Measurements from ENCODE around the gene WDR76. TPM values are rescaled to one million over a fixed set of nuclear protein-coding genes. Genes with fewer than 3 reads are reported as not detected.
A peak's percentile ranks its signal among the peaks of the same experiment; 100 is the strongest.
"Not testable (repeated sequence)": the region's sequence is repeated elsewhere in the genome, so short reads cannot be mapped to it uniquely, and the experiment has no call there.

The WDR76 gene
- total and polyA plus RNA-seq, 12 donors = 0.74 to 8.2 (median 2.0) TPM

GRCh38 chr15:43859546-43859945 is 32.7 kb downstream of the WDR76 start:
- WGBS, 4 donors = 75 to 86% (median 84%) methylated on average over 4 of the region's 4 CpGs
- intact Hi-C loops (cut with DNase I) = no loop called here
- Histone ChIP-seq H3K27me3 (no peaks in the 10 kb centered on the region), H3K9me3 (replicated peaks in 1 of 3) (no peaks in the 10 kb centered on the region), H3K27ac (no peak overlapping the region), H3K4me1 (replicated peaks in 1 of 2) (no peaks in the 10 kb centered on the region), H3K36me3 (replicated peaks in 1 of 2) (no peaks in the 10 kb centered on the region), H3K4me3 (no peak overlapping the region)
- DNase-seq = no peak
- no peak for TF ChIP-seq POLR2A (IDR thresholded peaks at IDR 0.05)
- TF ChIP-seq CTCF (IDR thresholded peaks at IDR 0.05) = no peak

- H3K27me3 ChIP-seq; H3K36me3 ChIP-seq (replicated peaks in 1 of 2); H3K4me1 ChIP-seq (replicated peaks in 1 of 2); H3K4me3 ChIP-seq; H3K27ac ChIP-seq; H3K9me3 ChIP-seq (replicated peaks in 1 of 3); intact Hi-C loops (cut with DNase I): not testable (repeated sequence)
- DNase-seq = peak in 1 of 7 donors; percentile 24
- 93 to 96% (median 95%) methylated on average over 10 of the region's 10 CpGs for WGBS, 4 donors
These were observed 39.8 kb downstream of the WDR76 start for GRCh38 chr15:43866636-43867035.

GRCh38 chr15:43867096-43867495 is 40.3 kb downstream of the WDR76 start:
- no peaks in the 10 kb centered on the region for H3K27me3 ChIP-seq
- H3K4me3 ChIP-seq = no peak overlapping the region
- DNase-seq = peak in 1 of 7 donors; percentile 23
- no peak for TF ChIP-seq POLR2A (IDR thresholded peaks at IDR 0.05)
- TF ChIP-seq CTCF (IDR thresholded peaks at IDR 0.05) = no peak
- no peaks in the 10 kb centered on the region for H3K4me1 ChIP-seq (replicated peaks in 1 of 2)
- H3K36me3 ChIP-seq (replicated peaks in 1 of 2) = no peaks in the 10 kb centered on the region
- no peak overlapping the region for H3K27ac ChIP-seq
- no peaks in the 10 kb centered on the region for H3K9me3 ChIP-seq (replicated peaks in 1 of 3)
- WGBS, 4 donors = 94 to 98% (median 95%) methylated on average over 5 of the region's 5 CpGs
- intact Hi-C loops (cut with DNase I) = no loop called here

GRCh38 chr15:43868406-43868805 is 41.6 kb downstream of the WDR76 start:
- Histone ChIP-seq H3K4me3 (no peak overlapping the region), H3K27me3 (no peaks in the 10 kb centered on the region), H3K4me1 (replicated peaks in 1 of 2) (no peaks in the 10 kb centered on the region), H3K9me3 (replicated peaks in 1 of 3) (no peaks in the 10 kb centered on the region), H3K27ac (no peak overlapping the region), H3K36me3 (replicated peaks in 1 of 2) (no peaks in the 10 kb centered on the region)
- TF ChIP-seq POLR2A (IDR thresholded peaks at IDR 0.05) (no peak), CTCF (IDR thresholded peaks at IDR 0.05) (no peak)
- DNase-seq = no peak
- 85 to 95% (median 92%) methylated on average over 2 of the region's 2 CpGs for WGBS, 4 donors
- intact Hi-C loops (cut with DNase I) = no loop called here

GRCh38 chr15:43871835-43872234 is 45.0 kb downstream of the WDR76 start:
- 94 to 100% (median 97%) methylated on average over 2 of the region's 2 CpGs for WGBS, 4 donors
- Histone ChIP-seq H3K4me1 (replicated peaks in 1 of 2) (no peaks in the 10 kb centered on the region), H3K4me3 (no peak overlapping the region), H3K27me3 (no peaks in the 10 kb centered on the region), H3K27ac (no peak overlapping the region), H3K36me3 (replicated peaks in 1 of 2) (peaks cover 0 to 2% of the 10 kb centered on the region in 2 donors), H3K9me3 (replicated peaks in 1 of 3) (no peaks in the 10 kb centered on the region)
- peak in 1 of 7 donors; percentile 10 for DNase-seq
- TF ChIP-seq CTCF (IDR thresholded peaks at IDR 0.05) (no peak), POLR2A (IDR thresholded peaks at IDR 0.05) (no peak)
- intact Hi-C loops (cut with DNase I) = no loop called here

Measured in adrenal gland (tissue), 12 donors.